Measurements from ENCODE around the gene KATNIP. TPM values are rescaled to one million over a fixed set of nuclear protein-coding genes. Genes with fewer than 3 reads are reported as not detected.
A peak's percentile ranks its signal among the peaks of the same experiment; 100 is the strongest.

Gene KATNIP
- total RNA-seq, 1 donor from 2014 or later, result 20.5 TPM

GRCh38 chr16:27597361-27597760 lies 47.4 kb downstream of the KATNIP start:
- H3K4me1 Mint-ChIP-seq (ENCODE audit: low read depth), result no peaks in the 10 kb centered on the region
- H3K9me3 Mint-ChIP-seq (ENCODE audit: low read depth), result no peaks in the 10 kb centered on the region
- TF ChIP-seq CTCF (IDR thresholded peaks at IDR 0.05), result no peak
- no peaks in the 10 kb centered on the region for H3K27me3 Mint-ChIP-seq (ENCODE audit: low read depth)
- H3K27ac Mint-ChIP-seq (ENCODE audit: unreplicated experiment), result no peak overlapping the region
- no peak overlapping the region for H3K4me3 Mint-ChIP-seq (ENCODE audit: unreplicated experiment)
- peak; percentile 4 for DNase-seq (ENCODE audit: low spot score)
- H3K36me3 Mint-ChIP-seq (ENCODE audit: low read depth), result peaks cover 4% of the 10 kb centered on the region

GRCh38 chr16:27598220-27598619 lies 48.3 kb downstream of the KATNIP start:
- peaks cover 2% of the 10 kb centered on the region for H3K36me3 Mint-ChIP-seq (ENCODE audit: low read depth)
- no peaks in the 10 kb centered on the region for H3K9me3 Mint-ChIP-seq (ENCODE audit: low read depth)
- TF ChIP-seq CTCF (IDR thresholded peaks at IDR 0.05), result no peak
- H3K4me3 Mint-ChIP-seq (ENCODE audit: unreplicated experiment), result no peak overlapping the region
- no peak overlapping the region for H3K27ac Mint-ChIP-seq (ENCODE audit: unreplicated experiment)
- DNase-seq (ENCODE audit: low spot score), result peak; percentile 21
- no peaks in the 10 kb centered on the region for H3K4me1 Mint-ChIP-seq (ENCODE audit: low read depth)
- no peaks in the 10 kb centered on the region for H3K27me3 Mint-ChIP-seq (ENCODE audit: low read depth)

GRCh38 chr16:27598931-27599565 lies 49.1 kb downstream of the KATNIP start:
- no peaks in the 10 kb centered on the region for H3K27me3 Mint-ChIP-seq (ENCODE audit: low read depth)
- H3K27ac Mint-ChIP-seq (ENCODE audit: unreplicated experiment), result no peak overlapping the region
- peak; percentile 60 for DNase-seq (ENCODE audit: low spot score)
- peaks cover 2% of the 10 kb centered on the region for H3K36me3 Mint-ChIP-seq (ENCODE audit: low read depth)
- TF ChIP-seq CTCF (IDR thresholded peaks at IDR 0.05), result no peak
- H3K4me1 Mint-ChIP-seq (ENCODE audit: low read depth), result no peaks in the 10 kb centered on the region
- H3K9me3 Mint-ChIP-seq (ENCODE audit: low read depth), result no peaks in the 10 kb centered on the region
- H3K4me3 Mint-ChIP-seq (ENCODE audit: unreplicated experiment), result no peak overlapping the region

- no peak overlapping the region for H3K4me3 Mint-ChIP-seq (ENCODE audit: unreplicated experiment)
- TF ChIP-seq CTCF (IDR thresholded peaks at IDR 0.05), result no peak
- H3K27ac Mint-ChIP-seq (ENCODE audit: unreplicated experiment), result no peak overlapping the region
- no peaks in the 10 kb centered on the region for H3K27me3 Mint-ChIP-seq (ENCODE audit: low read depth)
- no peaks in the 10 kb centered on the region for H3K4me1 Mint-ChIP-seq (ENCODE audit: low read depth)
- H3K9me3 Mint-ChIP-seq (ENCODE audit: low read depth), result no peaks in the 10 kb centered on the region
- H3K36me3 Mint-ChIP-seq (ENCODE audit: low read depth), result peaks cover 2% of the 10 kb centered on the region
- DNase-seq (ENCODE audit: low spot score), result peak; percentile 77
Measured at GRCh38 chr16:27599606-27600005, 49.7 kb downstream of the KATNIP start.

Other genes with a start within 250 kb of the KATNIP start
- gene IL4R, start 236.2 kb upstream of the KATNIP start, total RNA-seq, result 30.1 to 47.7 TPM (median 41.0 TPM) in 3 replicates
- 2.1 to 11.3 TPM (median 2.2 TPM) in 3 replicates for gene IL21R, start 148.0 kb upstream of the KATNIP start, total RNA-seq
- 68.8 to 104 TPM (median 69.2 TPM) in 3 replicates for gene GTF3C1, start 231 bp upstream of the KATNIP start, total RNA-seq